GM23248 (cell line): ENCODE measurements around the gene FUT8. TPM values are rescaled to one million over a fixed set of nuclear protein-coding genes. Genes with fewer than 3 reads are reported as not detected.

Experiments
- DNase-seq: peaks from one replicate; pipeline ENCODE4 v3.0.0-alpha.2; 2015
- H2AFZ ChIP-seq: fragments of 200-600 bp; sonication (generic); 2 replicates; pipeline ENCODE4 v1.6.1; 2016; ENCODE audit warnings: antibody characterized with exemption
- H3F3A ChIP-seq: fragments of 200-600 bp; sonication (generic); 2 replicates; pipeline ENCODE4 v1.6.1; 2016; ENCODE audit warnings: mild to moderate bottlenecking, antibody characterized with exemption, mixed run types; ENCODE audit not compliant: insufficient read depth
- H3K27ac ChIP-seq: fragments of 200-600 bp; sonication (generic); 2 replicates; pipeline ENCODE4 v1.5.1; 2016; ENCODE audit warnings: mild to moderate bottlenecking
- H3K27me3 ChIP-seq: fragments of 200-600 bp; sonication (generic); replicated peaks from 2 replicates; pipeline ENCODE4 v1.6.1; 2016; ENCODE audit warnings: mild to moderate bottlenecking; ENCODE audit not compliant: insufficient read depth
- H3K36me3 ChIP-seq: fragments of 200-600 bp; sonication (generic); 2 replicates; pipeline ENCODE4 v1.6.1; 2016; ENCODE audit warnings: low read depth, mild to moderate bottlenecking
- H3K4me1 ChIP-seq: fragments of 200-600 bp; sonication (generic); 2 replicates; pipeline ENCODE4 v1.6.1; 2016; ENCODE audit warnings: mild to moderate bottlenecking; ENCODE audit not compliant: insufficient read depth
- H3K4me2 ChIP-seq: fragments of 200-600 bp; sonication (generic); one replicate; pipeline ENCODE4 v1.6.1; 2016; ENCODE audit warnings: mild to moderate bottlenecking; ENCODE audit not compliant: unreplicated experiment
- H3K4me3 ChIP-seq: fragments of 200-600 bp; sonication (generic); 2 replicates; pipeline ENCODE4 v1.5.1; 2016; ENCODE audit warnings: mild to moderate bottlenecking
- H3K79me2 ChIP-seq: fragments of 200-600 bp; sonication (generic); 2 replicates; pipeline ENCODE4 v1.6.1; 2016; ENCODE audit warnings: mild to moderate bottlenecking; ENCODE audit not compliant: insufficient read depth
- H3K9ac ChIP-seq: fragments of 200-600 bp; sonication (generic); 2 replicates; pipeline ENCODE4 v1.6.1; 2016; ENCODE audit warnings: mild to moderate bottlenecking
- H3K9me2 ChIP-seq: fragments of 200-600 bp; sonication (generic); 2 replicates; pipeline ENCODE4 v1.6.1; 2016; ENCODE audit warnings: mixed run types, mild to moderate bottlenecking, moderate library complexity; ENCODE audit not compliant: insufficient read depth
- H3K9me3 ChIP-seq: fragments of 200-600 bp; sonication (generic); one replicate; pipeline ENCODE4 v1.6.1; 2017; ENCODE audit warnings: low read depth
- H4K20me1 ChIP-seq: fragments of 200-600 bp; sonication (generic); 2 replicates; pipeline ENCODE4 v1.6.0; 2016; ENCODE audit not compliant: insufficient read depth
- EZH2 ChIP-seq: fragments of 200-600 bp; sonication (generic); IDR thresholded peaks from 2 replicates; pipeline ENCODE4 v1.6.1; 2018; ENCODE audit warnings: antibody characterized with exemption, mild to moderate bottlenecking; ENCODE audit not compliant: insufficient read depth, poor library complexity, severe bottlenecking
- EZH2phosphoT487 ChIP-seq: fragments of 200-600 bp; sonication (generic); IDR thresholded peaks from 2 replicates; pipeline ENCODE4 v1.6.1; 2018; ENCODE audit warnings: antibody characterized with exemption, moderate library complexity, mild to moderate bottlenecking, low read depth; ENCODE audit not compliant: insufficient read depth
- WGBS, 2 experiments: methylation state at CpG; one replicate each; pipeline ENCODE4 v1.1.6; 2015 to 2017; ENCODE audit warnings: low lambda C conversion rate in 2 of 2, low coverage in 1 of 2; ENCODE audit errors: missing lambda C conversion rate in 2 of 2; 5-methylcytosine and 5-hydroxymethylcytosine counted together
- in situ Hi-C: fragments of 300-500 bp; cut with MboI; formaldehyde crosslinking; loops from 2 replicates; pipeline ENCODE4 v1.15.0; 2020
- polyA plus RNA-seq: library from polyadenylated mRNA; unstranded; fragments of >200 nt; fragmentation: Nextera tagmentation; extraction: Ambion mirVana; gene quantifications from 2 replicates; pipeline ENCODE4 v1.2.1, GENCODE V29; 2016
- total RNA-seq: library from RNA; depleted of rRNA; stranded (reverse); fragments of >200 nt; shearing (Covaris generic); gene quantifications from 2 replicates; pipeline ENCODE4 v1.2.3, GENCODE V29; 2014

The FUT8 gene
- total and polyA plus RNA-seq, 2 experiments from 2014 or later: 40.0 to 60.6 TPM

DNA sequence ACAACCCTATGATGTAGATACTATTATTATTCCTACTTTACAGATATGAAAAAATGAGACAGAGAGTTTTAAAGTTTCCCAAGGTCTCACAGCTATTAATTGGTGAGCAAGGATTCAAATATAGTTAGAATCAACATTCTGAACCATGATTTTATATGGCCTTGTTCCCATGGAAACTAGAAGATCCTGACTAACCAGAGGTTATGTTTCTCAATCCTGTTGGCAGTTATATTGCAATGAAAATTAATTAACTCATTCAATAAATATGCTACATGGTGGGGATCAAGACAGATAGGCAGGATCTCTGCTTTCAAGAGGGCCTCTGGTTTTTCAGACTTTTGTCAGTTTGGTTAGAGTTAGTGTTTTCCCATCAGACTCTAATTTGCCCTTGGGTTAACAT is 9.3 kb upstream of the FUT8 start:
- Histone ChIP-seq H3K9ac (peak overlapping the region; percentile 26; the same call in 1 of the 2 replicates), H3K4me1 (peaks cover 9% of the 10 kb centered on the region), H3K9me2 (no peaks in the 10 kb centered on the region), H3K4me3 (no peak overlapping the region), H3K9me3 (no peaks in the 10 kb centered on the region), H3K27me3 (no peaks in the 10 kb centered on the region), H3K27ac (peak overlapping the region; percentile 59), H2AFZ (no peak overlapping the region), H3K4me2 (peak overlapping the region; percentile 3), H3K79me2 (no peaks in the 10 kb centered on the region), H3F3A (peaks cover 5% of the 10 kb centered on the region), H3K36me3 (no peaks in the 10 kb centered on the region), H4K20me1 (no peaks in the 10 kb centered on the region)
- in situ Hi-C loops: loop anchor here (10.0 to 25.0 kb wide), 2 partner anchors 178 to 659 kb away; no protein-coding TSS in a partner anchor
- TF ChIP-seq EZH2phosphoT487 (no peak), EZH2 (no peak)
- DNase-seq: peak; percentile 91

- Histone ChIP-seq H3F3A (peaks cover 9% of the 10 kb centered on the region; the same call in 1 of the 2 replicates), H3K9me2 (no peaks in the 10 kb centered on the region), H3K4me2 (no peak overlapping the region), H3K36me3 (no peaks in the 10 kb centered on the region), H2AFZ (no peak overlapping the region), H4K20me1 (no peaks in the 10 kb centered on the region), H3K4me1 (peaks cover 4% of the 10 kb centered on the region), H3K9me3 (no peaks in the 10 kb centered on the region), H3K9ac (no peak overlapping the region), H3K27ac (no peak overlapping the region), H3K79me2 (peaks cover 3% of the 10 kb centered on the region), H3K27me3 (no peaks in the 10 kb centered on the region), H3K4me3 (no peak overlapping the region)
- 90 to 96% methylated on average over 3 of the region's 3 CpGs for WGBS, 2 experiments
- no peak for TF ChIP-seq EZH2phosphoT487
- TF ChIP-seq EZH2: no peak
- DNase-seq: no peak
- in situ Hi-C loops: loop anchor here (10.0 to 25.0 kb wide), 2 partner anchors 183 to 654 kb away; no protein-coding TSS in a partner anchor
Observed at GRCh38 chr14:65408113-65408512, 4.4 kb upstream of the FUT8 start.

- H3K9me3 ChIP-seq: no peaks in the 10 kb centered on the region
- H3K27ac ChIP-seq: no peak overlapping the region
- H3K36me3 ChIP-seq: no peaks in the 10 kb centered on the region
- in situ Hi-C loops: loop anchor here (25.0 kb wide), 1 partner anchor 652 kb away; no protein-coding TSS in a partner anchor
- no peaks in the 10 kb centered on the region for H4K20me1 ChIP-seq
- peak overlapping the region; percentile 92; the same call in 1 of the 2 replicates for H3K9ac ChIP-seq
- peak overlapping the region; percentile 97; the same call in 1 of the 2 replicates for H3K4me3 ChIP-seq
- WGBS, 2 experiments: 93 to 97% methylated on average over 2 of the region's 2 CpGs
- H3F3A ChIP-seq: peaks cover 20% of the 10 kb centered on the region
- H3K4me2 ChIP-seq: peak overlapping the region; percentile 80
- no peaks in the 10 kb centered on the region for H3K27me3 ChIP-seq
- H3K79me2 ChIP-seq: peaks cover 28% of the 10 kb centered on the region
- H3K4me1 ChIP-seq: peaks cover 12% of the 10 kb centered on the region
- H2AFZ ChIP-seq: peak overlapping the region; percentile 87
- no peak for TF ChIP-seq EZH2phosphoT487
- DNase-seq: no peak
- H3K9me2 ChIP-seq: no peaks in the 10 kb centered on the region
Observed at GRCh38 chr14:65410640-65411039, 1.9 kb upstream of the FUT8 start.

DNA sequence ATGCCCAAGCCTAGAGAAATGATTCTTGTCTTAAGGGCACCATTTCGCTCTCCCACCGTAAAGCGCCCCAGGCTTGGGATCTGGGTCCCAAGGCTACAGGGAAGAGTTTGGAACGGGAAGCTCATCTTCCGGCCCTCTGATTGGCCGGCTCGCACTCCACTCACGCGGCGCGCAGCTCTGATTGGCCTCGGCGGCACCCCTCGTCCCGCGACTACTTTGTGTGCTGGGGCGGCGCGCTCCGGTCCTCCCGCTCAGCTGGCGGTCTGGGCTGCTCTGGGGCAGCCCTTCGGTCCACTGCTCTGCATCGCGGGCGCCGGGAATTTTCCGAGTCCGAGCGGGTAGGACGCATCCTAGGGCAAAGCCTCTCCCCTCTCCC is 886 bp upstream of the FUT8 start:
- no peaks in the 10 kb centered on the region for H3K36me3 ChIP-seq
- peaks cover 38% of the 10 kb centered on the region for H3K79me2 ChIP-seq
- TF ChIP-seq EZH2 (no peak), EZH2phosphoT487 (no peak)
- peak overlapping the region; percentile 92 for H3K9ac ChIP-seq
- no peaks in the 10 kb centered on the region for H4K20me1 ChIP-seq
- H3K4me3 ChIP-seq: peak overlapping the region; percentile 97
- in situ Hi-C loops: loop anchor here (25.0 kb wide), 1 partner anchor 651 kb away; no protein-coding TSS in a partner anchor
- H3K9me3 ChIP-seq: no peaks in the 10 kb centered on the region
- 0 to 1% methylated on average over 21 to 29 of the region's 31 CpGs for WGBS, 2 experiments
- peak overlapping the region; percentile 80 for H3K4me2 ChIP-seq
- no peaks in the 10 kb centered on the region for H3K9me2 ChIP-seq
- peak overlapping the region; percentile 87 for H2AFZ ChIP-seq
- peak overlapping the region; percentile 89 for H3K27ac ChIP-seq
- no peaks in the 10 kb centered on the region for H3K27me3 ChIP-seq
- H3K4me1 ChIP-seq: peaks cover 12% of the 10 kb centered on the region
- DNase-seq: peak; percentile 98
- peaks cover 20% of the 10 kb centered on the region for H3F3A ChIP-seq
